K562 (cell line): ENCODE data around the gene COQ2.

Experiments
- BDP1 ChIP-seq: IDR thresholded peaks from 3 replicates; pipeline ENCODE4 v1.6.1; 2011; ENCODE audit not compliant: insufficient read length, insufficient read depth
- CBX3 ChIP-seq, 2 experiments: IDR thresholded peaks; 1 replicate in 1 of 2; 2 replicates in 1 of 2; pipeline ENCODE4 v1.6.1; 2012; ENCODE audit warnings: inconsistent platforms in 2 of 2, low read length in 2 of 2, borderline replicate concordance in 1 of 2, control low read depth in 1 of 2
- FOXM1 ChIP-seq, 2 experiments: fragments of 450-650 bp in 1 of 2; sonication (generic) in 1 of 2; formaldehyde crosslinking in 1 of 2; IDR thresholded peaks; 2 replicates each; pipeline versions ENCODE4 v1.6.1 to v1.9.0; 2017 to 2022; ENCODE audit warnings: low read depth in 2 of 2, mild to moderate bottlenecking in 2 of 2, missing genetic modification reagents in 1 of 2, moderate library complexity in 1 of 2
- MAZ ChIP-seq, 2 experiments: fragments of 450-650 bp in 1 of 2; sonication (generic) in 1 of 2; formaldehyde crosslinking; IDR thresholded peaks in 1 of 2; conservative IDR thresholded peaks in 1 of 2; 2 replicates each; pipeline versions ENCODE4 v1.4.0 to v1.5.0; 2020; ENCODE audit warnings: mild to moderate bottlenecking in 1 of 2, missing genetic modification reagents in 1 of 2
- PHTF2 ChIP-seq: fragments of 250-450 bp; sonication (Bioruptor Pico); IDR thresholded peaks from 2 replicates; pipeline ENCODE4 v1.5.0; 2021; ENCODE audit warnings: mild to moderate bottlenecking
- PTBP1 ChIP-seq: fragments of 200-400 bp; formaldehyde crosslinking; IDR thresholded peaks from 2 replicates; pipeline ENCODE4 v1.6.1; 2017; ENCODE audit warnings: low read depth, low read length
- TBL1XR1 ChIP-seq, 2 experiments: IDR thresholded peaks; 2 replicates each; pipeline ENCODE4 v1.6.1; 2012; ENCODE audit warnings: improper control_type of control experiment in 2 of 2, low read length in 2 of 2, mild to moderate bottlenecking in 1 of 2
- TRIM24 ChIP-seq, 2 experiments: fragments of 450-650 bp; IDR thresholded peaks; 2 replicates each; pipeline ENCODE4 v1.6.1; 2016
- TF ChIP-seq, protein P1 (sequence below): sonication (generic); formaldehyde crosslinking; IDR thresholded peaks from 2 replicates; pipeline ENCODE4 v1.8.0; 2023; ENCODE audit warnings: missing genetic modification reagents, mild to moderate bottlenecking, borderline replicate concordance
- TF ChIP-seq, protein P2 (sequence below): fragments of 250-450 bp; sonication (Bioruptor Pico); IDR thresholded peaks from 2 replicates; pipeline ENCODE4 v1.4.0; 2020; ENCODE audit warnings: mild to moderate bottlenecking, moderate library complexity, borderline replicate concordance
- TF ChIP-seq, protein P3 (sequence below): IDR thresholded peaks from 2 replicates; pipeline ENCODE4 v1.6.1; 2011; ENCODE audit not compliant: insufficient read length; ENCODE audit errors: extremely low read depth
- TF ChIP-seq, protein P4 (sequence below), 3 experiments: IDR thresholded peaks in 2 of 3; conservative IDR thresholded peaks in 1 of 3; 2 replicates each; pipeline ENCODE4 v1.5.1; 2011 to 2012; ENCODE audit warnings: low read length in 3 of 3, mild to moderate bottlenecking in 3 of 3, control low read depth in 2 of 3, improper control_type of control experiment in 1 of 3, inconsistent platforms in 1 of 3, low read depth in 1 of 3, mixed read lengths in 1 of 3, moderate library complexity in 1 of 3; ENCODE audit not compliant: insufficient read depth in 2 of 3

DNA sequence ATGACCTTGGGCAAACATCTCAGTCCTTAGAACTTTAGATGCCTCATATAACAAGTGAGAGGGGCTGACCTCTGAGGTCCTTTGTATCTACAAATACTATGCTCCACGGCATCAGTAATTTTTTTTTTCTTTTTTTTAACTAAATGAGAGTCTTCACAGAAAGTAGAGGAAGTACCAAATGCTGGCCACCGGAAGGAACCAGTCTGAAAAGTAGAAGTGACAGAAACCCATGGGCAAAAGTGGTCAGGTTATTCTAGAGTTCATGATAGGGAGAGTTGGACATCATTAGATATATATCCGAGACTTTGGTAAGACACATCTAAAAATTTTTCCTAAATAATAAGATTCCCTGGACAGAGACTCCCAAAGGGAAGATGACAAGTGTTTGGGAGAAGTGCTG, 53.7 kb downstream of the COQ2 start:
- TF ChIP-seq, protein P1, sequence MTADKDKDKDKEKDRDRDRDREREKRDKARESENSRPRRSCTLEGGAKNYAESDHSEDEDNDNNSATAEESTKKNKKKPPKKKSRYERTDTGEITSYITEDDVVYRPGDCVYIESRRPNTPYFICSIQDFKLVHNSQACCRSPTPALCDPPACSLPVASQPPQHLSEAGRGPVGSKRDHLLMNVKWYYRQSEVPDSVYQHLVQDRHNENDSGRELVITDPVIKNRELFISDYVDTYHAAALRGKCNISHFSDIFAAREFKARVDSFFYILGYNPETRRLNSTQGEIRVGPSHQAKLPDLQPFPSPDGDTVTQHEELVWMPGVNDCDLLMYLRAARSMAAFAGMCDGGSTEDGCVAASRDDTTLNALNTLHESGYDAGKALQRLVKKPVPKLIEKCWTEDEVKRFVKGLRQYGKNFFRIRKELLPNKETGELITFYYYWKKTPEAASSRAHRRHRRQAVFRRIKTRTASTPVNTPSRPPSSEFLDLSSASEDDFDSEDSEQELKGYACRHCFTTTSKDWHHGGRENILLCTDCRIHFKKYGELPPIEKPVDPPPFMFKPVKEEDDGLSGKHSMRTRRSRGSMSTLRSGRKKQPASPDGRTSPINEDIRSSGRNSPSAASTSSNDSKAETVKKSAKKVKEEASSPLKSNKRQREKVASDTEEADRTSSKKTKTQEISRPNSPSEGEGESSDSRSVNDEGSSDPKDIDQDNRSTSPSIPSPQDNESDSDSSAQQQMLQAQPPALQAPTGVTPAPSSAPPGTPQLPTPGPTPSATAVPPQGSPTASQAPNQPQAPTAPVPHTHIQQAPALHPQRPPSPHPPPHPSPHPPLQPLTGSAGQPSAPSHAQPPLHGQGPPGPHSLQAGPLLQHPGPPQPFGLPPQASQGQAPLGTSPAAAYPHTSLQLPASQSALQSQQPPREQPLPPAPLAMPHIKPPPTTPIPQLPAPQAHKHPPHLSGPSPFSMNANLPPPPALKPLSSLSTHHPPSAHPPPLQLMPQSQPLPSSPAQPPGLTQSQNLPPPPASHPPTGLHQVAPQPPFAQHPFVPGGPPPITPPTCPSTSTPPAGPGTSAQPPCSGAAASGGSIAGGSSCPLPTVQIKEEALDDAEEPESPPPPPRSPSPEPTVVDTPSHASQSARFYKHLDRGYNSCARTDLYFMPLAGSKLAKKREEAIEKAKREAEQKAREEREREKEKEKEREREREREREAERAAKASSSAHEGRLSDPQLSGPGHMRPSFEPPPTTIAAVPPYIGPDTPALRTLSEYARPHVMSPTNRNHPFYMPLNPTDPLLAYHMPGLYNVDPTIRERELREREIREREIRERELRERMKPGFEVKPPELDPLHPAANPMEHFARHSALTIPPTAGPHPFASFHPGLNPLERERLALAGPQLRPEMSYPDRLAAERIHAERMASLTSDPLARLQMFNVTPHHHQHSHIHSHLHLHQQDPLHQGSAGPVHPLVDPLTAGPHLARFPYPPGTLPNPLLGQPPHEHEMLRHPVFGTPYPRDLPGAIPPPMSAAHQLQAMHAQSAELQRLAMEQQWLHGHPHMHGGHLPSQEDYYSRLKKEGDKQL (CRISPR knock-in tag), result no peak
- TF ChIP-seq FOXM1 (IDR thresholded peaks at IDR 0.05; ENCODE audit: low read depth) (no peak), FOXM1 (CRISPR knock-in tag; IDR thresholded peaks at IDR 0.05; ENCODE audit: low read depth) (no peak), MAZ (CRISPR knock-in tag; conservative IDR thresholded peaks at IDR 0.05 in 1 of 2, IDR thresholded peaks at IDR 0.05 in 1 of 2) (no peak), CBX3 (IDR thresholded peaks at IDR 0.05; ENCODE audit: borderline replicate concordance in 1 of 2, low read length in 2 of 2) (no peak), TRIM24 (IDR thresholded peaks at IDR 0.05) (no peak), PHTF2 (CRISPR knock-in tag) (no peak), BDP1 (no peak), TBL1XR1 (IDR thresholded peaks at IDR 0.05; ENCODE audit: low read length in 2 of 2) (no peak), PTBP1 (no peak)
- TF ChIP-seq, protein P2, sequence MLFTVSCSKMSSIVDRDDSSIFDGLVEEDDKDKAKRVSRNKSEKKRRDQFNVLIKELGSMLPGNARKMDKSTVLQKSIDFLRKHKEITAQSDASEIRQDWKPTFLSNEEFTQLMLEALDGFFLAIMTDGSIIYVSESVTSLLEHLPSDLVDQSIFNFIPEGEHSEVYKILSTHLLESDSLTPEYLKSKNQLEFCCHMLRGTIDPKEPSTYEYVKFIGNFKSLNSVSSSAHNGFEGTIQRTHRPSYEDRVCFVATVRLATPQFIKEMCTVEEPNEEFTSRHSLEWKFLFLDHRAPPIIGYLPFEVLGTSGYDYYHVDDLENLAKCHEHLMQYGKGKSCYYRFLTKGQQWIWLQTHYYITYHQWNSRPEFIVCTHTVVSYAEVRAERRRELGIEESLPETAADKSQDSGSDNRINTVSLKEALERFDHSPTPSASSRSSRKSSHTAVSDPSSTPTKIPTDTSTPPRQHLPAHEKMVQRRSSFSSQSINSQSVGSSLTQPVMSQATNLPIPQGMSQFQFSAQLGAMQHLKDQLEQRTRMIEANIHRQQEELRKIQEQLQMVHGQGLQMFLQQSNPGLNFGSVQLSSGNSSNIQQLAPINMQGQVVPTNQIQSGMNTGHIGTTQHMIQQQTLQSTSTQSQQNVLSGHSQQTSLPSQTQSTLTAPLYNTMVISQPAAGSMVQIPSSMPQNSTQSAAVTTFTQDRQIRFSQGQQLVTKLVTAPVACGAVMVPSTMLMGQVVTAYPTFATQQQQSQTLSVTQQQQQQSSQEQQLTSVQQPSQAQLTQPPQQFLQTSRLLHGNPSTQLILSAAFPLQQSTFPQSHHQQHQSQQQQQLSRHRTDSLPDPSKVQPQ (CRISPR knock-in tag), result no peak
- TF ChIP-seq, protein P3, sequence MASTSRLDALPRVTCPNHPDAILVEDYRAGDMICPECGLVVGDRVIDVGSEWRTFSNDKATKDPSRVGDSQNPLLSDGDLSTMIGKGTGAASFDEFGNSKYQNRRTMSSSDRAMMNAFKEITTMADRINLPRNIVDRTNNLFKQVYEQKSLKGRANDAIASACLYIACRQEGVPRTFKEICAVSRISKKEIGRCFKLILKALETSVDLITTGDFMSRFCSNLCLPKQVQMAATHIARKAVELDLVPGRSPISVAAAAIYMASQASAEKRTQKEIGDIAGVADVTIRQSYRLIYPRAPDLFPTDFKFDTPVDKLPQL, result no peak
- TF ChIP-seq, protein P4, sequence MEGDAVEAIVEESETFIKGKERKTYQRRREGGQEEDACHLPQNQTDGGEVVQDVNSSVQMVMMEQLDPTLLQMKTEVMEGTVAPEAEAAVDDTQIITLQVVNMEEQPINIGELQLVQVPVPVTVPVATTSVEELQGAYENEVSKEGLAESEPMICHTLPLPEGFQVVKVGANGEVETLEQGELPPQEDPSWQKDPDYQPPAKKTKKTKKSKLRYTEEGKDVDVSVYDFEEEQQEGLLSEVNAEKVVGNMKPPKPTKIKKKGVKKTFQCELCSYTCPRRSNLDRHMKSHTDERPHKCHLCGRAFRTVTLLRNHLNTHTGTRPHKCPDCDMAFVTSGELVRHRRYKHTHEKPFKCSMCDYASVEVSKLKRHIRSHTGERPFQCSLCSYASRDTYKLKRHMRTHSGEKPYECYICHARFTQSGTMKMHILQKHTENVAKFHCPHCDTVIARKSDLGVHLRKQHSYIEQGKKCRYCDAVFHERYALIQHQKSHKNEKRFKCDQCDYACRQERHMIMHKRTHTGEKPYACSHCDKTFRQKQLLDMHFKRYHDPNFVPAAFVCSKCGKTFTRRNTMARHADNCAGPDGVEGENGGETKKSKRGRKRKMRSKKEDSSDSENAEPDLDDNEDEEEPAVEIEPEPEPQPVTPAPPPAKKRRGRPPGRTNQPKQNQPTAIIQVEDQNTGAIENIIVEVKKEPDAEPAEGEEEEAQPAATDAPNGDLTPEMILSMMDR (IDR thresholded peaks at IDR 0.05 in 2 of 3, conservative IDR thresholded peaks at IDR 0.05 in 1 of 3; ENCODE audit: insufficient read depth in 2 of 3, low read depth in 1 of 3, low read length in 3 of 3), result no peak
